OCI-LY1 (cell line): ENCODE data around the gene TAS2R40.

Source experiments
- H2AFZ ChIP-seq: fragments of 200-600 bp; sonication (generic), shearing (Covaris generic); 2 replicates; pipeline ENCODE4 v1.6.0; 2014; ENCODE audit warnings: antibody characterized with exemption, mild to moderate bottlenecking, low read length
- H3F3A ChIP-seq: fragments of 200-600 bp; sonication (generic), shearing (Covaris generic); 2 replicates; pipeline ENCODE4 v1.6.0; 2014; ENCODE audit warnings: mild to moderate bottlenecking, antibody characterized with exemption, low read length, moderate library complexity; ENCODE audit not compliant: insufficient read depth
- H3K27ac ChIP-seq: fragments of 200-600 bp; sonication (generic); 2 replicates; pipeline ENCODE4 v1.5.1; 2014; ENCODE audit warnings: low read length, mixed run types, mild to moderate bottlenecking, low read depth; ENCODE audit not compliant: poor library complexity, severe bottlenecking
- H3K27me3 ChIP-seq: fragments of 200-600 bp; sonication (generic); 2 replicates; pipeline ENCODE4 v1.6.0; 2014; ENCODE audit warnings: antibody characterized with exemption, mild to moderate bottlenecking, low read length, moderate library complexity; ENCODE audit not compliant: insufficient read depth
- H3K36me3 ChIP-seq: fragments of 200-600 bp; sonication (generic); 2 replicates; pipeline ENCODE4 v1.6.1; 2014; ENCODE audit warnings: mild to moderate bottlenecking, antibody characterized with exemption, low read length, moderate library complexity, mixed read lengths; ENCODE audit not compliant: insufficient read depth
- H3K4me1 ChIP-seq: fragments of 200-600 bp; sonication (generic); 2 replicates; pipeline ENCODE4 v1.5.1; 2014; ENCODE audit warnings: mild to moderate bottlenecking, low read length, moderate library complexity; ENCODE audit not compliant: insufficient read depth, severe bottlenecking
- H3K4me2 ChIP-seq: fragments of 200-600 bp; sonication (generic), shearing (Covaris generic); 2 replicates; pipeline ENCODE4 v1.6.1; 2014; ENCODE audit warnings: low read length
- H3K4me3 ChIP-seq: fragments of 200-600 bp; sonication (generic); 2 replicates; pipeline ENCODE4 v1.5.1; 2014; ENCODE audit warnings: low read length, low read depth, mild to moderate bottlenecking, mixed read lengths; ENCODE audit not compliant: poor library complexity, severe bottlenecking
- H3K79me2 ChIP-seq: fragments of 200-600 bp; shearing (Covaris generic); 2 replicates; pipeline ENCODE4 v1.6.1; 2016; ENCODE audit warnings: mixed run types, low read length, mixed read lengths; ENCODE audit not compliant: insufficient read depth
- H3K9ac ChIP-seq: fragments of 200-600 bp; sonication (generic), shearing (Covaris generic); 2 replicates; pipeline ENCODE4 v1.6.1; 2014; ENCODE audit warnings: mild to moderate bottlenecking, low read length, mixed read lengths
- H3K9me2 ChIP-seq: fragments of 200-600 bp; sonication (generic), shearing (Covaris generic); 2 replicates; pipeline ENCODE4 v1.6.1; 2014; ENCODE audit warnings: low read depth, mild to moderate bottlenecking, low read length, mixed read lengths
- H3K9me3 ChIP-seq: fragments of 200-600 bp; shearing (Covaris generic); 2 replicates; pipeline ENCODE4 v1.6.1; 2014; ENCODE audit warnings: low read length, mixed read lengths
- H4K20me1 ChIP-seq: fragments of 200-600 bp; sonication (generic), shearing (Covaris generic); 2 replicates; pipeline ENCODE4 v1.6.0; 2016; ENCODE audit warnings: mild to moderate bottlenecking, low read length; ENCODE audit not compliant: insufficient read depth
- EZH2 ChIP-seq: fragments of 200-600 bp; sonication (generic), shearing (Covaris generic); IDR thresholded peaks from 2 replicates; pipeline ENCODE4 v1.8.0; 2017; ENCODE audit warnings: borderline replicate concordance, mixed run types, mild to moderate bottlenecking, antibody characterized with exemption, low read length, moderate library complexity, mixed read lengths
- TF ChIP-seq, protein P1 (sequence below): fragments of 200-600 bp; sonication (generic), shearing (Covaris generic); IDR thresholded peaks from 2 replicates; pipeline ENCODE4 v1.5.1; 2017; ENCODE audit warnings: mild to moderate bottlenecking, antibody characterized with exemption, low read length, moderate library complexity, mixed read lengths

TAS2R40 gene

DNA sequence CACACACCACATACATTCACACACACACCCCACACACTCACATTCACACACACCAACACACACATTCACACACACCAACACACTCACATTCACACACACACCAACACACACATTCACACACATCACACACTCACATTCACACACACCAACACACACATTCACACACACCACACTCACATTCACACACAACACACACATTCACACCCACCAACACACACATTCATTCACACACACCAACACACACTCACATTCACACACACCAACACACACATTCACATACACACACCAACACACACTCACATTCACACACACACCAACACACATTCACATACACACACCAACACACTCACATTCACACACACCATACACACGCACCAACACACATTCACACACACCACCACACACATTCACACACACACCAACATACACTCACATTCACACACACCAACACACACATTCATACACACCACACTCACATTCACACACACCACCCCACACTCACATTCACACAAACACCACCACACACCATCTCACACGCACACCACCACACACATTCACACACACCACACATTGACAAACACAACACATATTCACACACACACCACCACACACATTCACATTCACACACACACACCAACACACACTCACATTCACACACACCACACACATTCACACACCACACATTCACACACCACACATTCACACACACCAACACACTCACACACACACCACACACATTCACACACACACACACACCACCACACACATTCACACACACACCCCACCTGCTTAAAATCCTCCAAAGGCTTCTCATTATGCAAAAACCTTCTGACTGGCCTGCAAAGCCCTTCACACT, 9.0 kb downstream of the TAS2R40 start:
- no peaks in the 10 kb centered on the region for H3K27me3 ChIP-seq
- no peak overlapping the region for H3K4me3 ChIP-seq
- no peak overlapping the region for H3K4me2 ChIP-seq
- H4K20me1 ChIP-seq = no peaks in the 10 kb centered on the region
- H3K9me3 ChIP-seq = no peaks in the 10 kb centered on the region
- H3K9ac ChIP-seq = no peak overlapping the region
- no peaks in the 10 kb centered on the region for H3K9me2 ChIP-seq
- H3F3A ChIP-seq = no peaks in the 10 kb centered on the region
- no peak overlapping the region for H2AFZ ChIP-seq
- H3K4me1 ChIP-seq = no peaks in the 10 kb centered on the region
- no peak overlapping the region for H3K27ac ChIP-seq
- TF ChIP-seq, protein P1, sequence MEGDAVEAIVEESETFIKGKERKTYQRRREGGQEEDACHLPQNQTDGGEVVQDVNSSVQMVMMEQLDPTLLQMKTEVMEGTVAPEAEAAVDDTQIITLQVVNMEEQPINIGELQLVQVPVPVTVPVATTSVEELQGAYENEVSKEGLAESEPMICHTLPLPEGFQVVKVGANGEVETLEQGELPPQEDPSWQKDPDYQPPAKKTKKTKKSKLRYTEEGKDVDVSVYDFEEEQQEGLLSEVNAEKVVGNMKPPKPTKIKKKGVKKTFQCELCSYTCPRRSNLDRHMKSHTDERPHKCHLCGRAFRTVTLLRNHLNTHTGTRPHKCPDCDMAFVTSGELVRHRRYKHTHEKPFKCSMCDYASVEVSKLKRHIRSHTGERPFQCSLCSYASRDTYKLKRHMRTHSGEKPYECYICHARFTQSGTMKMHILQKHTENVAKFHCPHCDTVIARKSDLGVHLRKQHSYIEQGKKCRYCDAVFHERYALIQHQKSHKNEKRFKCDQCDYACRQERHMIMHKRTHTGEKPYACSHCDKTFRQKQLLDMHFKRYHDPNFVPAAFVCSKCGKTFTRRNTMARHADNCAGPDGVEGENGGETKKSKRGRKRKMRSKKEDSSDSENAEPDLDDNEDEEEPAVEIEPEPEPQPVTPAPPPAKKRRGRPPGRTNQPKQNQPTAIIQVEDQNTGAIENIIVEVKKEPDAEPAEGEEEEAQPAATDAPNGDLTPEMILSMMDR = no peak
- no peak for TF ChIP-seq EZH2
- no peaks in the 10 kb centered on the region for H3K36me3 ChIP-seq
- H3K79me2 ChIP-seq = no peaks in the 10 kb centered on the region

DNA sequence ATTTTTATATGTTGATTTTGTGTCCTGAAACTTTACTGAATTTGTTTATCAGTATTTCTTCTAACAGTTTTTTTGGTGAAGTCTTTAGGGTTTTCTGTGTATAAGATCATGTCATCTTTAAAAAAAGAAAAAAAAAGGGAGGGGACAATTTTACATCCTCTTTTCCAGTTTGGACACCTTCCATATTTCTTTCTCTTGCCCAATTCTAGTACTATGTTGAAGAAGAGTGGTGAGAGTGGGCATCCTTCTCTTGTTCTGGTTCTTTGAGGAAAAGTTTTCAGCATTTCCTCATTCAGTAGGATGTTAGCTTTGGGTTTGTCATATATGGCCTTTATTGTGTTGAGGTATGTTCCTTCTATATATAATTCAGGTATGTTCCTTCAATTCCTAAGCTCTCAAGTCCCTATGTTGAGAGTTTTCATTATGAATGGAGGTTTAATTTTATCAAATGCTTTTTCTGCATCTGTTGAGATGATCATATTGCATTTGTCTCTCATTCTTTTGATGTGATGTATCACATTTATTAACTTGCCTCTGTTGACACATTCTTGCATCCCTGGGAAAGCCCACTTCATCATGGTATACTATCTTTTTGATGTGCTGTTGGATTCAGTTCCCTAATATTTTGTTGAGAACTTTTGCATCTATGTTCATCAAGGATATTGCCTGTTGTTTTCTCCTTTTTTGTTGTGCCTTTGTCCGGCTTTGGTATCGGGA, 12.1 kb downstream of the TAS2R40 start:
- H3K4me1 ChIP-seq = no peaks in the 10 kb centered on the region
- H3K36me3 ChIP-seq = no peaks in the 10 kb centered on the region
- no peaks in the 10 kb centered on the region for H3K9me2 ChIP-seq
- no peak overlapping the region for H3K9ac ChIP-seq
- H3F3A ChIP-seq = no peaks in the 10 kb centered on the region
- no peaks in the 10 kb centered on the region for H4K20me1 ChIP-seq
- no peaks in the 10 kb centered on the region for H3K27me3 ChIP-seq
- H3K9me3 ChIP-seq = no peaks in the 10 kb centered on the region
- TF ChIP-seq, protein P1 = no peak
- TF ChIP-seq EZH2 = no peak
- no peak overlapping the region for H2AFZ ChIP-seq
- no peak overlapping the region for H3K27ac ChIP-seq
- no peaks in the 10 kb centered on the region for H3K79me2 ChIP-seq
- no peak overlapping the region for H3K4me2 ChIP-seq
- no peak overlapping the region for H3K4me3 ChIP-seq

DNA sequence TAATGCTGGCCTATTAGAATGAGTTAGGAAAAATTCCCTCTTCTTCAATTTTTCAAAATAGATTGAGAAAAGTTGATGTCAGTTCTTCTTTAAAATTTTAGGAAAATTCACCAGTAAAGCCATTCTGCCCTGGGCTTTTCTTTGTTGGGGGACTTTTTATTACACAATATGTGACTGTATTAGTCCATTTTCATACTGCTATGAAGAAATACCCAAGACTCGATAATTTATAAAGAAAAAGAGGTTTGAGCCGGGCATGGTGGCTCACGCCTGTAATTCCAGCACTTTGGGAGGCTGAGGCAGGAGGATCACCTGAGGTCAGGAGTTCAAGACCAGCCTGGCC, 12.7 kb downstream of the TAS2R40 start:
- H3K9me2 ChIP-seq = no peaks in the 10 kb centered on the region
- no peak overlapping the region for H2AFZ ChIP-seq
- H3K9me3 ChIP-seq = no peaks in the 10 kb centered on the region
- no peaks in the 10 kb centered on the region for H4K20me1 ChIP-seq
- H3K27ac ChIP-seq = no peak overlapping the region
- H3K4me2 ChIP-seq = no peak overlapping the region
- H3K36me3 ChIP-seq = no peaks in the 10 kb centered on the region
- H3K4me3 ChIP-seq = no peak overlapping the region
- H3F3A ChIP-seq = no peaks in the 10 kb centered on the region
- no peak for TF ChIP-seq EZH2
- TF ChIP-seq, protein P1 = no peak
- H3K4me1 ChIP-seq = no peaks in the 10 kb centered on the region
- no peak overlapping the region for H3K9ac ChIP-seq
- H3K79me2 ChIP-seq = no peaks in the 10 kb centered on the region
- H3K27me3 ChIP-seq = no peaks in the 10 kb centered on the region
